ENCODE results near the gene OGDH. TPM values are rescaled to one million over a fixed set of nuclear protein-coding genes. Genes with fewer than 3 reads are reported as not detected.

The OGDH gene
- total and polyA plus RNA-seq, 4 donors: 10.8 to 71.2 (median 41.2) TPM

GRCh38 chr7:44756904-44757303 lies 150.5 kb downstream of the OGDH start:
- Histone ChIP-seq H3K4me3 (ENCODE audit: low read depth in 1 of 3, low read length in 3 of 3) (no peak overlapping the region), H3K27ac (ENCODE audit: low read depth in 1 of 2, low read length in 2 of 2) (no peak overlapping the region), H3K27me3 (ENCODE audit: control insufficient read depth in 4 of 4, insufficient read depth in 4 of 4, low read length in 3 of 4) (no peaks in the 10 kb centered on the region), H3K9me3 (ENCODE audit: control insufficient read depth in 4 of 4, low read length in 3 of 4) (no peaks in the 10 kb centered on the region), H3K36me3 (ENCODE audit: control insufficient read depth in 4 of 4, insufficient read depth in 3 of 4, low read depth in 1 of 4, low read length in 3 of 4) (peaks cover 2 to 37% (median 11%) of the 10 kb centered on the region in 4 donors), H3K4me1 (ENCODE audit: control insufficient read depth in 4 of 4, insufficient read depth in 4 of 4, low read length in 3 of 4) (no peaks in the 10 kb centered on the region), H3K9ac (ENCODE audit: low read depth in 1 of 2, low read length in 2 of 2) (no peak overlapping the region)
- 97% methylated on average over 12 of the region's 12 CpGs for WGBS
- TF ChIP-seq FOXA2 (IDR thresholded peaks at IDR 0.05): no peak
- TF ChIP-seq HNF4A (conservative IDR thresholded peaks at IDR 0.05): no peak
- no peak for TF ChIP-seq MAX (IDR thresholded peaks at IDR 0.05)
- no peak for TF ChIP-seq CTCF (IDR thresholded peaks at IDR 0.05; ENCODE audit: low read depth, low read length, missing input control)
- TF ChIP-seq GABPA (IDR thresholded peaks at IDR 0.05 in 1 of 2, conservative IDR thresholded peaks at IDR 0.05 in 1 of 2): no peak
- no peak for TF ChIP-seq REST (IDR thresholded peaks at IDR 0.05)
- no peak for TF ChIP-seq HNF4G (IDR thresholded peaks at IDR 0.05)
- TF ChIP-seq YY1 (IDR thresholded peaks at IDR 0.05): no peak
- no peak for TF ChIP-seq JUND (IDR thresholded peaks at IDR 0.05)
- TF ChIP-seq ZBTB33 (IDR thresholded peaks at IDR 0.05): no peak
- no peak for DNase-seq (ENCODE audit: low spot score)

- Histone ChIP-seq H3K4me3 (ENCODE audit: low read depth in 1 of 3, low read length in 3 of 3) (no peak overlapping the region), H3K4me1 (ENCODE audit: control insufficient read depth in 4 of 4, insufficient read depth in 4 of 4, low read length in 3 of 4) (no peaks in the 10 kb centered on the region), H3K36me3 (ENCODE audit: control insufficient read depth in 4 of 4, insufficient read depth in 3 of 4, low read depth in 1 of 4, low read length in 3 of 4) (peaks cover 2 to 42% (median 11%) of the 10 kb centered on the region in 4 donors), H3K27me3 (ENCODE audit: control insufficient read depth in 4 of 4, insufficient read depth in 4 of 4, low read length in 3 of 4) (no peaks in the 10 kb centered on the region), H3K27ac (ENCODE audit: low read depth in 1 of 2, low read length in 2 of 2) (no peak overlapping the region), H3K9ac (ENCODE audit: low read depth in 1 of 2, low read length in 2 of 2) (no peak overlapping the region), H3K9me3 (ENCODE audit: control insufficient read depth in 4 of 4, low read length in 3 of 4) (no peaks in the 10 kb centered on the region)
- WGBS: 93% methylated on average over 10 of the region's 10 CpGs
- DNase-seq (ENCODE audit: low spot score): no peak
- TF ChIP-seq FOXA2 (IDR thresholded peaks at IDR 0.05) (no peak), TAF1 (conservative IDR thresholded peaks at IDR 0.05) (no peak), REST (IDR thresholded peaks at IDR 0.05) (no peak), MAX (IDR thresholded peaks at IDR 0.05) (no peak), JUND (IDR thresholded peaks at IDR 0.05) (no peak), EGR1 (IDR thresholded peaks at IDR 0.05; ENCODE audit: low read depth in 2 of 2) (no peak), ATF3 (IDR thresholded peaks at IDR 0.05) (no peak), RAD21 (IDR thresholded peaks at IDR 0.05) (no peak), NR2F2 (IDR thresholded peaks at IDR 0.05) (no peak), HNF4A (conservative IDR thresholded peaks at IDR 0.05) (no peak), FOXA1 (IDR thresholded peaks at IDR 0.05) (no peak), SP1 (IDR thresholded peaks at IDR 0.05) (no peak), GABPA (IDR thresholded peaks at IDR 0.05 in 1 of 2, conservative IDR thresholded peaks at IDR 0.05 in 1 of 2) (no peak), HNF4G (IDR thresholded peaks at IDR 0.05) (no peak), RXRA (IDR thresholded peaks at IDR 0.05) (no peak)
Observed at GRCh38 chr7:44757311-44757710, 150.9 kb downstream of the OGDH start.
